B cell (primary cell): ENCODE measurements around the gene EGFL8. TPM values are rescaled to one million over a fixed set of nuclear protein-coding genes. Genes with fewer than 3 reads are reported as not detected.

Source experiments
- ATAC-seq: fragments of 200-7000 bp; cut with Tn5 transposase; one replicate; pipeline ENCODE4 v1.10.0; 2021; ENCODE audit warnings: low read depth, mild to moderate bottlenecking, moderate number of reproducible peaks, moderate library complexity
- CTCF ChIA-PET: fragments of 350-600 bp; sonication (Branson Sonifier 250); formaldehyde crosslinking; loops from one replicate; lab custom pipeline; 2021; ENCODE audit warnings: antibody characterized with exemption, inconsistent platforms; lab: Charles Lee
- POLR2A ChIA-PET: fragments of 350-600 bp; sonication (Branson Sonifier 250); formaldehyde crosslinking; loops from one replicate; lab custom pipeline; 2021; ENCODE audit warnings: antibody characterized with exemption; lab: Charles Lee
- DNase-seq: peaks from one replicate; pipeline ENCODE4 v3.0.0; 2013
- H2AFZ ChIP-seq: 2 replicates; pipeline ENCODE4 v1.6.1; 2012; ENCODE audit warnings: mild to moderate bottlenecking, low read depth, low read length; ENCODE audit not compliant: insufficient read depth, poor library complexity, severe bottlenecking
- H3K27ac ChIP-seq, 2 donors: 1 replicate in 1 of 2; 2 replicates in 1 of 2; pipeline ENCODE4 v1.5.1; 2012 to 2013; ENCODE audit warnings: low read length in 2 of 2, mild to moderate bottlenecking in 2 of 2, moderate library complexity in 1 of 2
- H3K27me3 ChIP-seq, 4 experiments: fragments of 200-600 bp in 1 of 4; sonication (generic) in 1 of 4; replicated peaks in 1 of 4; 1 replicate in 2 of 4; 2 replicates in 2 of 4; pipeline versions ENCODE4 v1.6.1 to v1.7.0; 2013 to 2016; ENCODE audit warnings: low read length in 3 of 4, mild to moderate bottlenecking in 2 of 4, mixed read lengths in 1 of 4, moderate library complexity in 1 of 4; ENCODE audit not compliant: insufficient read depth in 4 of 4, control insufficient read depth in 3 of 4; ENCODE audit errors: control extremely low read depth in 1 of 4
- H3K36me3 ChIP-seq, 2 experiments: replicated peaks in 1 of 2; 1 replicate in 1 of 2; 2 replicates in 1 of 2; pipeline versions ENCODE4 v1.6.1 to v1.7.1; 2013; ENCODE audit warnings: low read length in 1 of 2; ENCODE audit not compliant: insufficient read depth in 2 of 2, control insufficient read depth in 1 of 2; ENCODE audit errors: control extremely low read depth in 1 of 2, extremely low read depth in 1 of 2
- H3K4me1 ChIP-seq, 2 donors: fragments of 200-600 bp in 1 of 2; sonication (generic) in 1 of 2; 1 replicate in 1 of 2; 2 replicates in 1 of 2; pipeline versions ENCODE4 v1.5.1 to v1.6.1; 2013 to 2017; ENCODE audit warnings: low read length in 2 of 2; ENCODE audit not compliant: control insufficient read depth in 2 of 2, insufficient read depth in 2 of 2
- H3K4me2 ChIP-seq: replicated peaks from 2 replicates; pipeline ENCODE3; 2012; ENCODE audit warnings: mild to moderate bottlenecking, low read depth, low read length; ENCODE audit not compliant: poor library complexity, severe bottlenecking
- H3K4me3 ChIP-seq, 5 experiments: fragments of 200-600 bp in 1 of 5; sonication (generic) in 1 of 5; 1 replicate in 3 of 5; 2 replicates in 2 of 5; pipeline versions ENCODE4 v1.5.1 to v1.7.0; 2011 to 2016; ENCODE audit warnings: low read length in 4 of 5, mild to moderate bottlenecking in 4 of 5, low read depth in 2 of 5, control low read depth in 1 of 5, moderate library complexity in 1 of 5; ENCODE audit not compliant: insufficient read depth in 1 of 5; ENCODE audit errors: control extremely low read depth in 1 of 5, extremely low read depth in 1 of 5
- H3K79me2 ChIP-seq: fragments of 200-600 bp; sonication (generic); one replicate; pipeline ENCODE4 v1.6.0; 2016; ENCODE audit warnings: low read length; ENCODE audit not compliant: control insufficient read depth, insufficient read depth
- H3K9ac ChIP-seq: fragments of 200-600 bp; sonication (generic); 2 replicates; pipeline ENCODE4 v1.6.1; 2017; ENCODE audit warnings: mild to moderate bottlenecking, low read length, moderate library complexity
- H3K9me3 ChIP-seq, 3 donors: one replicate each; pipeline versions ENCODE4 v1.6.1 to v1.7.1; 2013; ENCODE audit warnings: low read length in 2 of 3; ENCODE audit not compliant: control insufficient read depth in 2 of 3, insufficient read depth in 1 of 3; ENCODE audit errors: control extremely low read depth in 1 of 3
- H4K20me1 ChIP-seq: 2 replicates; pipeline ENCODE4 v1.6.0; 2012; ENCODE audit warnings: mild to moderate bottlenecking, low read length; ENCODE audit not compliant: insufficient read depth, control insufficient read depth, poor library complexity, severe bottlenecking
- H3K27ac Mint-ChIP-seq: one replicate; pipeline ENCODE4 v1.8.0; 2021; ENCODE audit warnings: mixed read lengths
- H3K27me3 Mint-ChIP-seq: one replicate; pipeline ENCODE4 v1.8.0; 2021; ENCODE audit warnings: mixed read lengths
- H3K4me1 Mint-ChIP-seq: one replicate; pipeline ENCODE4 v1.8.0; 2021; ENCODE audit warnings: mixed read lengths
- H3K4me3 Mint-ChIP-seq: one replicate; pipeline ENCODE4 v1.8.0; 2021; ENCODE audit warnings: mixed read lengths
- H3K9me3 Mint-ChIP-seq: one replicate; pipeline ENCODE4 v1.8.0; 2022; ENCODE audit warnings: mixed read lengths; ENCODE audit not compliant: insufficient read depth
- EZH2 ChIP-seq: IDR thresholded peaks from 2 replicates; pipeline ENCODE4 v1.6.1; 2012; ENCODE audit warnings: borderline replicate concordance, low read depth, mild to moderate bottlenecking, moderate library complexity, low read length; ENCODE audit not compliant: insufficient read depth, poor library complexity, severe bottlenecking
- WGBS: methylation state at CpG from one replicate; pipeline ENCODE4 v1.1.5; 2013; ENCODE audit warnings: missing lambda C conversion rate; ENCODE audit not compliant: insufficient coverage; 5-methylcytosine and 5-hydroxymethylcytosine counted together
- intact Hi-C: fragments of 100-400 bp; cut with micrococcal nuclease; formaldehyde crosslinking; loops from one replicate; pipeline ENCODE4 v1.10.0; 2022
- polyA plus RNA-seq: library from polyadenylated mRNA; depleted of rRNA; stranded (reverse); fragments of >200 nt; gene quantifications from 2 replicates; pipeline ENCODE4 v1.2.3, GENCODE V29; 2012
- total RNA-seq, 2 donors: library from RNA; stranded (reverse); fragments of 120-200 nt in 1 of 2; gene quantifications; 1 replicate in 1 of 2; 2 replicates in 1 of 2; pipeline versions ENCODE4 v1.2.3 to v1.2.4, GENCODE V29; 2013 to 2022
- TF ChIP-seq, protein P1 (sequence below): fragments of 200-600 bp; IDR thresholded peaks from one replicate; pipeline ENCODE4 v1.8.0; 2022; ENCODE audit warnings: antibody characterized with exemption, mild to moderate bottlenecking

Gene EGFL8
- total and polyA plus RNA-seq, 2 donors (not counting 1 experiment from before 2014, with no cell fraction given): 0.91 to 3.9 TPM

DNA sequence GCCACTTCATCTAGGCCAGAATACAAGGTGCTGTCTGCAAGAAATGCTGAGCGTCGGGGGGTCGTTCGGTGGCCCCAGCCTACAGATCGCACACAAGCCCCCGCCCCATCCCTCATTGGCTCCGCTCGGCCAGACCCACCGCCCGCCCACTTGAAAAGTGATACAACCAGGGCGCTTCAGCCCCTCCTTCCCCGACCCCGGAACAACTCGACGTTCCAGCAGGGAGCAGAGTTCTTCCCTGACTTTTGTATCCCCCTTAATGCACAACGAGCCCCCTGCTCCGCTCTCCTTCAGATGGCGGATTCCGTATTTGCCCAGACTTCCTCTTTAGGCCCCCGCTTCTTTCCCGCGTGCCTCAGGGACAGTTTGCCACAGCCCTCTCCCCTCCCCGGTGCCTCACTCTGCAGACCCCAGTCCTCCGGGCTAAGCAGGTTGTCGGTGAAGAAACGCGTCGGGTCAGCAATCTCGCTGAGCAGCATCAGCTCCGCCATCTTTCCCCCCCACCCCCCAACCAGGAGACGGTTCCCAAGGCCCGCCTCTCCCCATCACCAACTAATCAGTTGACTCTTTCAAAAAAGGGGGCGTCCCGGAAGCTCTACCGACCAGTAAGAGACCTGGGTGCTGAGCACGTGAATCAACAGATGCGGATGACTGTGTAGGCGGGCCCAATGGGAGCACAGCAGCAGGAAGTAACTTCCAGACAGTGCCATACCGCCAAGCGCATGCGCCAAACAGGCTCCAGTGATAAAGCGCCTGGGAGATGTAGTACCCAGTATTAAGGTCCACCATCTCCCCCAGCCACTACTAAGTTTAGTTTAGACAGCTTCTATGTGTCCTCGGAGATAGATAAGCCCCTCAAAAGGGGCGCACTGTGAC, 36.4 kb upstream of the EGFL8 start, which contains the start of gene ATF6B:
Gene ATF6B, minus strand, starts transcription at position 530 of the 876 bp plus-strand sequence. Its CDS starts 39 bp downstream, at position 491.
- Mint-ChIP-seq H3K9me3 (no peaks in the 10 kb centered on the region), H3K4me1 (peaks cover 48% of the 10 kb centered on the region), H3K27ac (peak within 1 kb of the TSS; percentile 95), H3K4me3 (peak within 1 kb of the TSS; percentile 98), H3K27me3 (no peaks in the 10 kb centered on the region)
- H4K20me1 ChIP-seq: peaks cover 9% of the 10 kb centered on the region
- ChIA-PET POLR2A (interaction anchor here (0.5 to 2.0 kb wide), 9 partner anchors 14 to 766 kb away, joined by 3 to 15 read pairs (median 5); partner anchors contain the start of genes DXO, GPSM3 and PBX2), CTCF (interaction anchor here (0.6 to 4.8 kb wide), 12 partner anchors 8 to 1494 kb away, joined by 3 to 40 read pairs (median 3); partner anchors contain the start of genes GPSM3 and LY6G5C)
- peak within 1 kb of the TSS; percentile 86 for H3K4me2 ChIP-seq
- H3K9ac ChIP-seq: peak within 1 kb of the TSS; percentile 92
- intact Hi-C loops: loop anchor here (1.0 to 10.0 kb wide), 2 partner anchors 50 to 667 kb away; partner anchors contain the start of gene RNF5
- H3K27me3 ChIP-seq: no peaks in the 10 kb centered on the region
- under 1% methylated on average over 44 of the region's 44 CpGs for WGBS
- ATAC-seq (peak; percentile 92), DNase-seq (peak; percentile 98)
- peak within 1 kb of the TSS; percentile 82 to 100 (median 99) for H3K4me3 ChIP-seq
- peaks cover 50% of the 10 kb centered on the region for H3K79me2 ChIP-seq
- H3K27ac ChIP-seq: peak within 1 kb of the TSS; percentile 62 to 91
- peaks cover 7 to 39% of the 10 kb centered on the region in 2 experiments for H3K36me3 ChIP-seq
- H3K9me3 ChIP-seq: peaks cover 0 to 2% (median 0%) of the 10 kb centered on the region in 3 donors
- H3K4me1 ChIP-seq: peaks cover 26 to 36% of the 10 kb centered on the region in 2 donors
- peak within 1 kb of the TSS; percentile 90 for H2AFZ ChIP-seq
- no peak for TF ChIP-seq EZH2
- TF ChIP-seq, protein P1, sequence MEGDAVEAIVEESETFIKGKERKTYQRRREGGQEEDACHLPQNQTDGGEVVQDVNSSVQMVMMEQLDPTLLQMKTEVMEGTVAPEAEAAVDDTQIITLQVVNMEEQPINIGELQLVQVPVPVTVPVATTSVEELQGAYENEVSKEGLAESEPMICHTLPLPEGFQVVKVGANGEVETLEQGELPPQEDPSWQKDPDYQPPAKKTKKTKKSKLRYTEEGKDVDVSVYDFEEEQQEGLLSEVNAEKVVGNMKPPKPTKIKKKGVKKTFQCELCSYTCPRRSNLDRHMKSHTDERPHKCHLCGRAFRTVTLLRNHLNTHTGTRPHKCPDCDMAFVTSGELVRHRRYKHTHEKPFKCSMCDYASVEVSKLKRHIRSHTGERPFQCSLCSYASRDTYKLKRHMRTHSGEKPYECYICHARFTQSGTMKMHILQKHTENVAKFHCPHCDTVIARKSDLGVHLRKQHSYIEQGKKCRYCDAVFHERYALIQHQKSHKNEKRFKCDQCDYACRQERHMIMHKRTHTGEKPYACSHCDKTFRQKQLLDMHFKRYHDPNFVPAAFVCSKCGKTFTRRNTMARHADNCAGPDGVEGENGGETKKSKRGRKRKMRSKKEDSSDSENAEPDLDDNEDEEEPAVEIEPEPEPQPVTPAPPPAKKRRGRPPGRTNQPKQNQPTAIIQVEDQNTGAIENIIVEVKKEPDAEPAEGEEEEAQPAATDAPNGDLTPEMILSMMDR: no peak
